GF-D8 (cell line): ENCODE measurements around the gene METTL9.
"Not testable (repeated sequence)": the region's sequence is repeated elsewhere in the genome, so short reads cannot be mapped to it uniquely, and the experiment has no call there.

ENCODE experiments used
- DNase-seq: peaks from one replicate; lab custom pipeline; 2025; lab: John Stamatoyannopoulos, UW

METTL9 gene

DNA sequence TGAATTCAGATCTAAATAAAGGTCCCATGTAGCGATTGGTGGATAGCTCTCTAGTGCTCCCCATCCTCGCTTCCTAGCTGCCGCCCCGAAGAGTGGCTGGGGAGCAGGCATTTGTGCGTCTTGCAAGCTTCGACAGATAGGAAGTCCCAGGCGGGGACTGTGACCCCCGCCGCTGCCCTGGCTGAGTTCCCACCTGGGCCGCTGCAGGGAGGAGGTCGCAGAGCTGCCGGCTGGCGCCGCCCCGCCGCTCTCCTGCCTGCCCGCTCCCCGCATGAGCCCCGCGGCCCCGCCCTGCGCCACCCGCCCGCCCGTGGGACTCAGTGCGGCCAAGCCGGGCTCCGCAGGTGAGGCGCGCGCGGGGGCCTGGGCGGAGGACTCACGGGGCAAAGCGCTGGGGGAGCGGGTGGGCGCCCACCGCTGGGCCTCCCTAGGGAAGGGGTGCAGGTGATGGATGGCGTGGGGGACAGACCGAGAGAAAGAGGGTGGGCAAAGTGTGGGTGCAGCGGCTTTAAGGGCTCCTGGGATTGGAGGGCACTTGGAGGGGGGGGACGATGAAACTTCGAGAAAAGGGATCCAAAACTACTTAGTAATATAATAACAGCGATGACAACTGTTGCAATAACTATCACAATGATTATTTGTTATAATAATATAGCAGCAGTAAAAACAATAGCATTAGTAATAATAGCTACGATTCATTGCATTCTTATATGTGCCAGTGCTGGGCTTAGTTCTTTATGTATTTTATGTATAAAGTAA is 64.7 kb downstream of the METTL9 start, which contains the start of gene OTOA:
TSS of gene OTOA (plus strand) at position 80 of the 759 bp plus-strand sequence. CDS start 14,547 bp downstream, outside the sequence.
- DNase-seq, result no peak

DNA sequence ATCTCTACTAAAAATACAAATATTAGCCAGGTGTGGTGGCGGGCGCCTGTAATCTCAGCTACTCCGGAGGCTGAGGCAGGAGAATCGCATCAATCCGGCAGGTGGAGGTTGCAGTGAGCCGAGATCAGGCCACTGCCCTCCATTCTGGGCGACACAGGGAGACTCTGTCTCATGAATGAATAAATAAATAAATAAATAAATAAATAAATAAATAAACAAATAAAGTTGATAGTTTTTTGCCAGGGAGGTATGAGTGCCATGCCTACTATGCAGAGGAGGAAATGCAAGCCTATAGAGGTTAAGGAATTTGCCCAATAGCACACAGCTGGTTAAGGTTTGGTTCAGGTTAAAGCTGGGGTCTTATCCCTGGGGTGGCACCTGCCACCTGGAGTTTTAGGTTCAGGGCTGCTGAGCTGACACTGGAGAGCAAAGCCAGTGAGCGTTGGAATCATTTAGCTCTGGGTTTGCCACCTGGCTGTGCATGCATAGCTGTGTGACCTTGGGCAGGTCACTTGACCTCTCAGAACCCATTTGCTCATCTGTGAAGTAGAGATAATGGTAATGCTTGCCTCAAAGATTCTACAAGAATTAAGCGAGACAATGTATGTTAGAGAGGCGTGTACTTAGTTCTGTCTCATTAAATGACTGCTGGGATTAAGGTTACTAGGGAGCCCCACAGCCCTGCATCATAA is 65.6 kb downstream of the METTL9 start:
- no peak for DNase-seq

DNA sequence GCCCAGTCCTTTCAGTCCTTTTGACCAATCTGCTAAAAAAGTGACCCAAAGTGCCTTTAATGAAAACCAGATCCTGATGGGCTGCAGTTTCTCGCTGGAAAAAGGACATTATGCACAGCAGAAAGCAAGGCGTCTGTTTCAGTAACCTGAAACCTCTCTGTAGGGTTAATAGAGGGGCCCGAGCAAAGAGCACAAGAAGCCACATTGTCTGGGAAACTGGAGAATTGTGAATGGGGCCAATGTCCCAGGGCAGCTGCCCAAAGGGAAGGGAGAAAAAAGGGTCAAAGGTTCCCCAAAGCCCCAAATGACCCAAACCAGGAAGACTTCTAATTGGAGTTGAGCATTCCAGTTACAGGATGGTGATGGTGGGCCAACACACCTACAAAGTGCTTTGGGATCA is 67.4 kb downstream of the METTL9 start:
- no peak for DNase-seq

DNA sequence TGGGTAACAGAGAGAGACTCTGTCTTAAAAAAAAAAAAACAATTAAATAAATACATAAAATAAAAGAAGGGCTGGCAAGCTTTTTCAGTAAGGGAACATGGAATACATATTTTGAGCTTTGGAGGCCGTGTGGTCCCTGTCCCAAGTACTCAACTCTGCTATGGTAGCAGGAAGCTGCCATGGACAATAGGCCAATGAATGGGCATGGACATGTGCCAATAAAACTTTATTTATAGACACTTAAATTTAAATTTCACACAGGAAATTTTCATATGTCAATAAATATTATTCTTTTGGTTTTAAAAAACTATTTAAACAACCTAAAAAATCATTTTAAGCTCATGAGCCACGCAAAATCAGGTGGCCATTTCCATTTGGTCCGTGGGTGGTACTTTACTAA is 68.2 kb downstream of the METTL9 start:
- no peak for DNase-seq

DNA sequence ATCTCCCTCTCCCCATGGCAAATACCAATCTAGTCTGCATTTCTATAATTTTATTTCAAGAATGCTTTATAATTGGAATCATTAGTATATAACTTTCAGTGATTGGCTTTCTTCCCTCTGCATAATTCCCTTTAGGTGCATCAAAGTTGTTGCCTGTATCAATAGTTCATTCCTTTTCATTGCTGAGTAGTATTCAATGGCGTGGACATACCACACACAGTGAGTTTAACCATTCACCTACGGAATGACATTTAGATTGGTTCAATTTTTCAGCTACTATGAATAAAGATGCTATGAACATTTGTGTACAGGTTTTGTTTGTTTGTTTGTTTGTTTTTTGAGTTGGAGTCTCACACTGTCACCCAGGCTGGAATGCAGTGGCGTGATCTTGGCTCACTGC is 74.1 kb downstream of the METTL9 start:
- DNase-seq, result no peak

DNA sequence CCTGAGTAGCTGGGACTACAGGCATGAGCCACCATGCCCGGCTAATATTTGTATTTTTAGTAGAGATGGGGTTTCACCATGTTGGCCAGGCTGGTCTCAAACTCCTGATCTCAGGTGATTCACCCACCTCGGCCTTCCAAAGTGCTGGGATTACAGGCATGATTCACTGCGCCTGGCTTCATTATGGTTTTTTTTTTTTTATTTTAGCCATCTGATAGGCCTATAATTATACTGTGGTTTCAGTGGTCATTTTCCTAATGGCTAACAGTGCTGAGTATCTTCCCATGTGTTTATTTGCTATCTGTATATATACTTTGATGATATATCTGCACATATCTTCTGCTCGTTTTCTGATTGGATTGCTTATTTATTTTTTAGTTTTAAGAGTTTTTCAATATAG is 75.1 kb downstream of the METTL9 start:
- not testable (repeated sequence) for DNase-seq

DNA sequence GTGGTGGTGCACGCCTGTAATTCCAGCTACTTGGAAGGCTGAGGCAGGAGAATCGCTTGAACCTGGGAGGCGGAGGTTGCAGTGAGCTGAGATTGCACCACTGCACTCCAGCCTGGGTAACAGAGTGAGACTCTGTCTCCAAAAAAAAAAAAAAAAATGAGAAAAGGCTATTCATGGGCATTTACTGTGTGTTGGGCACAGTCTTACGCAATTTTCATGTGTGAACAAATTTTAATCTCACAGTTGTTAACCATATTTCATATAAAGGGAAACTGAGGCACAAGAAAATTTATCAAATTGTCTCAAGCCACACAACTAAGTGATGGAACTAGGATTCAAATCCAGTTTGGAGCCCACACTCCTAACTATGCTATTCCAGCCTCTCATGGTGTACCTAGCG is 81.3 kb downstream of the METTL9 start:
- not testable (repeated sequence) for DNase-seq

DNA sequence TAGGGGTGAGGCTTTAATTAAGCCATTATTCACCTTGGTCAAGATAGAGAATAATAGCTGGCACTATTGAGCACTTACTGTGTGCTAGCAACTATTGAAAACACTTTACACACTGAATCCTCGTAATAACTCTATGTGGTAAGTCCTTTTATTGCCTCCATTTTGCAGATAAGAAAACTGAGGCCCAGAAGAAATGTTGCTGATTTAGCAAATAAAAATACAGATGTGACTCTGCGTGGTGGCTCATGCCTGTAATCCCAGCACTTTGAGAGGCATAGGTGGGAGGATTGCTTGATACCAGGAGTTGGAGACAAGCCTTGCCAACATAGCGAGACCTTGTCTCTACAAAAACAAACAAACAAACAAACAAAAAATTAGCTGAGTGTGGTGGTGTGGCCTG is 83.8 kb downstream of the METTL9 start:
- no peak for DNase-seq

DNA sequence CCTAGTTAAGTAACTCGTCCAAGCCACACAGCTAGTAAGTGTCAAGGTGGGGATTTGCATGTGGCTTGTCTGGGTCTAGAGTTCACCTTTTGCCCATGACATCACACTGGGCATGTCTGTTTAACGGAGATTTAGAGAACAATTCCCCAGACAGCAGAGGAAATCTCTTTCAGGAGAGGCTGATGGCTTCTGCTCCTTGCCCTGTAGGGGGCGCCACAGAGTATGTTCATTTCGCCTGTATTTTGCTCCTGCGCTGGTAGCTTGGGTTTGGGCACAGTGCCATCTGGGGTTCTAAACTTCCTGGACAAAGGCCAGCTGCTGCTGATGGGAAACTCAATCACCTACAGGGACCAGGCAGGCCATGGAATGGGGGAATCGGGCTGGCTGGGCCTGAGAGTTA is 84.8 kb downstream of the METTL9 start:
- no peak for DNase-seq

DNA sequence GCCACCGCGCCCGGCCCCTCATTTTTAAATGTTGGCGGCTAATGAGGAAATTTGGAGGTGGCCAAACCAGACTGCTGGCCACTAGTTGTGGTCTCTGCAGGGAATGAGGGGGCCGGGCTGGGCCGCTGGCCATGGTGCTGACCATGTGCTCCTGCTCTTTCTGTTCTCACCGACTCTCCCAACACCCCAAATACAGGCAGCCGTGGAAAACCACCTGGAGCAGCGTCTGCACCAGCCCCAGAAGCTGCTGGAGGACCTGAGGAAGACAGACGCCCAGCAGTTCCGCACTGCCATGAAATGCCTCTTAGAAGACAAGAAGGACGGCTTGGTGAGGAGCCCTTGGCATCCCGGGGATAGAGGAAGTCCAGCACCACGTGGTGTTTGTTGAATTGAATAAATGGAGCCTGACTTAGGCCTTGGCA is 85.7 kb downstream of the METTL9 start:
- DNase-seq, result no peak

DNA sequence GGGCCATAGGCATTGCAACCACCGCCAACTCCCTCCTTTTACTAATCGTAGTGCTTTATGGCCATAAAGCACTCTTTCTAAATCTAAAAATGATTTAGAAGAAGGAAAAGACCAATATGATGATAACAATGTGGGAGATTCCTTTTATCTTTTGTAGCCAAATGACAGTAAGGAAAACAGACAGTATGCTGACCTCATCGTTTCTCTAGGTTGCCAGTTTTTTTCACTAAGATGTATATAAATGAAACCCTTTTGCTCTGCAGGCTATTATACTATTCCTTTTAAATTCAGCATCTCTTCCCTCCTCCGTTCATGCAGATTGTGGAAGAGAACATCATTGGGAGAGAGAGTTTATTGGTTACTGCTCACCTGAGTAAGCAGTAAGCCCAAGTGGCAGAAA is 89.7 kb downstream of the METTL9 start:
- DNase-seq, result no peak

DNA sequence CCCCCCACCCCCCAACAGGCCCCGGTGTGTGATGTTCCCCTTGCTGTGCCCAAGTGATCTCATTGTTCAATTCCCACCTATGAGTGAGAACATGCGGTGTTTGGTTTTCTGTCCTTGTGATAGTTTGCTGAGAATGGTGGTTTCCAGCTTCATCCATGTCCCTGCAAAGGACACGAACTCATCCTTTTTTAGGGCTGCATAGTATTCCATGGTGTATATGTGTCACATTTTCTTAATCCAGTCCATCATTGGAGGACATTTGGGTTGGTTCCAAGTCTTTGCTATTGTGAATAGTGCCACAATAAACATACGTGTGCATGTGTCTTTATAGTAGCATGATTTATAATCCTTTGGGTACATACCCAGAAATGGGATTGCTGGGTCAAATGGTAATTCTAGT is 91.6 kb downstream of the METTL9 start:
- DNase-seq, result not testable (repeated sequence)

DNA sequence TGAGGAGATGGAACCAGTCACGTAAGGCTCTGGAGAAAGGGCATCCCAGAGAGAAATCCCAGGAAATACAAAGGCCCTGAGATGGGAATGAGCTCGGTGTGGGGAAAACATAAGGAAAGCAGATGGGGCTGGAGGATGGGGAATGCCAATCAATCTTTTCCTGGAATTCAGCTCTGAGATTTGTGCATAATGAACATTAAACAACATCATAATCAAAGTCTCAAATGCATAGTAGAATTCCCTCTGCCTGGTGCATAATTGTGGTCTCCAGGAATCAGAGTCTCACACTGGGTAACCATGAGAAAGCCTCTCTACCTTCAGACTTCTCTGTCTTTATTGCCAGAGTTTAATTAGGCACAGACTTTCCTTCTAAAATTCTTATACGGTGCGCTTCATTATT is 95.2 kb downstream of the METTL9 start:
- no peak for DNase-seq

DNA sequence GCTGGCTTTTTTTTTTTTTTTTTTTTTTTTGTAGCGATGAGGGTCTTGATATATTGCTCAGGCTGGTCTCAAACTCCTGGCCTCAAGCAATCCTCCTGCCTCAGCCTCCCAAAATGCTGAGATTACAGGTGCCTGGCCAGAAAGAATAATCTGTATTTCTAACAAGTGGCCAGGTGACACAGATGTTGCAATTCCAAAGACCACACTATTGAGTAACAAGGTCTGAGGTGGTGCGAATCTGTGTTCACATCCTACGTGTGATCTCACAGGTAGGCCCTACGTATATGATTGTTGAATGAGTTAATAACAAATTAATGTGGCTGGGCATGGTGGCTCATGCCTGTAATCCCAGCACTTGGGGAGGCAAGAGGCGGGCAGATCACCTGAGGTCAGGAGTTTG is 97.7 kb downstream of the METTL9 start:
- no peak for DNase-seq

DNA sequence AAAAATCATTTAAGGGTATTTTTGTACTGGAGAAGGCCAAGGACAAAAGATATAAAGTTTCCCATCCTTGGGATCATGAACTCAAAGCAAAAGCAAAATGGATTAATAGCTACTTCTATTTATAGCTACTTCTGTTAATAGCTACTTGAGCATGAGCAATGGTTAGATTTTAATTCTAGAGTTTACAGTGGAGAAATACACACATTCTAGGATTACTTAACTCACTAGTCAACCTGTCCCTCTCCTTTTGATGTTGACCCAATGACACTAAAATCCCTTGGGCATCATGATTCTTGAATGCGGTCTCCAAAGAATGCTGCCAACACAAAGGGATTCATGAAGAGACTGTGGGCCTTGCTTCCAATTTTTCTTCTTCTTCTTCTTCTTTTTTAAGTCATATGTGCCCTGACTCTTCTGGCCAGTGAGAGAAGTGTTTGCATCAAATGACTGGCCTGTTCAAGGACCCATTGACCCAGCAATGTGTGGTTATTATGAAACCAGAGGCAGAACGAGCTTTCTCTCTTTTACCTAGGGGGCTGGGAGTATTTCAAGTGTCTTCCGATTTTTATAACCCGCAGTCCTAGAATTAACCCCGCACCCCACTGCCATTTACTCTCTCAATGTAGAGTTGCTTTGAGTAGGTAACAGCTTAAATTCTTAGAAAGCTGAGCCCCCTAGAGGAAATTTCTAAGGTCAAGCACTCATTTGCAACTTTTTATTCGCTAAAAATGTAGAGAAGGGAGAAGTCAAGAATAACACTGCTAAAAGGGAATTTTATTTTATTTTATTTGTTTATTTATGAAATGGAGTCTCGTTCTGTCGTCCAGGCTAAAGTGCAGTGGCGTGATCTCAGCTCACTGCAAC is 99.0 kb downstream of the METTL9 start:
- DNase-seq, result no peak

DNA sequence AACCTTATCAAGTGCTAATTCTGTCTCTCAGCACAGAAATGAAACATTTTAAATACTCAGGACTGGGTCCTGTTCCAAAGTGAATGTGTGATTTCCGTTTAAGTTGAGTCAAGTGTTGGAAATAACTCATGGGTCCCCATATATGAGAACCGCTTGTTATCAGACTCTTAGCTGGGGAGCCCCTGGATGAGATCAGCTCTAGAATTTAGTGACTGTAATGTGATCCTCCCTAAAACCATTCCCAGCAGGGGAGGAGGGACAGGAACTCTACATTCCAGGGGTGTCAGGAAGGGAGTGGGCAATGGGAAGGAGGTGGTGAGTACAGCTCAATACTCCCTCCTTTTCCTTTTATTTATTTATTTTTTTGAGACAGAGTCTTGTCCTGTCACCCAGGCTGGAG is 101.9 kb downstream of the METTL9 start:
- no peak for DNase-seq

DNA sequence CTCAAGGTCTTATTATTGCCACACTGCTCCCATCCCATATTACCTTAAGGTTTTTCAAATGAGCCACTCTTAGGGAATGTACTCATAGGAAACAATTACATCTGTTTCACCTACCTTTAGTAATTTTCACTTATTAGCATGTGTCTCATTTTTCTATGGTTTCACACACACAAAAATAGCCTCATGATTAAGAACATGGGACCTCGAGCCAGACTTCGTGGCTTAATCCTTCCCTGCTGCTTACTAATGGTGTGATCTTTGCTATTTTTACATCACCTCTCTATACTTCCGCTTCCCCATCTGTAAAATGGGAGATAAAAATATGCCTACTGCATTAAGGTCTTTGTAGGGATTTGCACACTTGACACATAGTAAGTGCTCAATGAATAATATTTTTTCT is 102.9 kb downstream of the METTL9 start:
- no peak for DNase-seq

DNA sequence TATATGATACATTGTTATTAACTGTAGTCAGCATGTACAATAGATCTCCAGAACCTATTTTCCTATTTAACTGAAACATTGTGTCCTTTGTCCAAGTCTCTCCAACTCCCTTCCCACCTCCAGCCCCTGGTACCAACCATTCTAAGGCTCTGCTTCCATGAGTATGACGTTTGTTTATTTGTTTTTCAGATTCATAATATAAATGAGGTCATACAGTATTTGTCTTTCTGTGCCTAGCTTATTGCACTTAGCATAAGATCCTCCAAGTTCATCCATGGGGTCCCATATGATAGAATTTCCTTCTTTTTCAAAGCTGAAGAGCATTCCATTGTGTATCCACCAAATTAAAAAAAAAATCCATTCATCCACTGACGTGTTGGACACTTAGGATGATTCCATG is 103.8 kb downstream of the METTL9 start:
- no peak for DNase-seq

DNA sequence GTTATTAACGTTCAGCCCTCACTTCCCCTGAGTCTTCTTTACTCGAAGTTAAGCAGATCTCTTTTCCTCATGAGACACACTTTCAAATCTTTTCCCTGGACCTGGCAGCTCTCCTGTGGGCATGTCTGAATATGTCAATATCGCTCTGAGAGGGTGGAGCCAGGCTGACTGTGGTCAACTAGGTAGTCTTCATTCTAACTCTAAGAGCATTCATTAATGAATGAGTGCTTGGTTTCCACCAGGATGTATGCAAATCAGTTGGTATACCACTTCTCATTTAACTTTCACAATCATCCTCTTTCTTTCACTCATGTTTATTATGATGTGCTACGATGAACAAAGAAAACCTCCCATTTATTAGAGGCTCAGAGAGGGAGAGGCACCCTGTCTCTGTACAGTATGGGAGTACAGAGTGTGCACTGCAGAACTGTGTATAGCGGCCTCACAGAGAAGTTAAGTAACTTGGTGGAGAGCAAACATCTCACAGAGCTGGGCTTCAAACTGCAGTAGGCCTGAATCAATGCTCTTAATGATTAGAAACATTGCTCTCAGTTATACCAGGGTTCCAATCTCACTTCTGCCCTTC is 104.3 kb downstream of the METTL9 start:
- no peak for DNase-seq

DNA sequence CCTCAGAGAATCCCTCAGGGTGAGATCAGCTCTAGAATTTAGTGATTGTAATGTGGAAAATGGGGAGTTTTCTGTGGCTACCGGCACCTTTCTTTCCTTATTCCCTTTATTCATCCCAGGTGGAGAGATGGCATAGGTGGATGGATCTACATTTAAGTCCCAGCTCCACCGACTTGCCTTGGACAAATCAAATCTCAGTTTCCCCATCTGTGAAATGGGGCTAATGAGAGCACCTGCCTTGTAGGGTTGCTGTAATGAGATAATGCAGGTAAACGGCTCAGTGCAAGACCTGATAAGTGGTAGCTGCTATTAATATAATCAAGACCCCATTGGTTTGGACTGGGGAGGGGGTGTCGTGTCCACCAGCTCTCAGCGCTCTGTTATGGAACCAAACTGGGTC is 104.9 kb downstream of the METTL9 start:
- no peak for DNase-seq

DNA sequence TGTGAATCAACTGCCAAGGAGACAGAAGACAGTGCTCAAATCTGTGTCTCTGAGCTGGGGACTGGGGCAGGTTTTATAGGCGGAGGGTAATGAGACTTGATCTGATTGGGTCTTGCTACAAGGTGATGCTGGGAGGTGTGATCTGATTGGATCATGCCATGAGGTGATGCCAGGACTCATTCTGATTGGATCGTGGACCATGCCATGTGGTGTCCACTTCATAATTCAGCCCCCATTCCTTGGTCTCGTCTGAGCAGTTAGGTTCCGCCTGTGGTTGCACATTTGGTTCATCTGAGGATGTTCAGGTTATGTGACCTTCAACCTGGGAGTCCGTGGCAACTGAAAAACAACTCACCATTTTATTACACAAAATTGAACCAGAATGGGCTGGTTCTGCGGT is 105.4 kb downstream of the METTL9 start:
- DNase-seq, result no peak
